OCI-LY1 (cell line): ENCODE results near the gene CRY1.

Experiments
- CTCF ChIP-seq: fragments of 200-600 bp; sonication (generic), shearing (Covaris generic); IDR thresholded peaks from 2 replicates; pipeline ENCODE4 v1.5.1; 2017; ENCODE audit warnings: mild to moderate bottlenecking, antibody characterized with exemption, low read length, moderate library complexity, mixed read lengths
- EZH2 ChIP-seq: fragments of 200-600 bp; sonication (generic), shearing (Covaris generic); IDR thresholded peaks from 2 replicates; pipeline ENCODE4 v1.8.0; 2017; ENCODE audit warnings: borderline replicate concordance, mixed run types, mild to moderate bottlenecking, antibody characterized with exemption, low read length, moderate library complexity, mixed read lengths

DNA sequence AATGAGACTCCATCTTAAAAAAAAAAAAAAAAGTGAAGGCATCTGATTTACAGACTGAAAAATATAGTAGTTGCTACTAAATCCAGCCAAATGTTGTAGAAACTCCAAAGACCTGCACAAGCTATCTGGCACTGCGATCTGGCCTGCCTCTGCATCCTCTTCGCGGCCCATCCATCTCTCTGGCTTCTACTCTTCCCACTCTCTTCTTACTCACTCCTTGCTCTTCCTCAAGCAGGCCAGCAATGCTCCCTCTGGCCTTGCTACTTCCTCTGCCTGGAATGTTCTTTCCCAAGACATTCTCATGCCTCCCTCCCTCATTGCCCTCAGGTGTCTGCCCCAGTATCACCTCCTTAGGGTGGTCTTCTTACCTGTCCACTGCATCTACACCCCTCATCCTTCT lies 9.7 kb upstream of the CRY1 start:
- TF ChIP-seq CTCF (no peak), EZH2 (no peak)
